H54 (cell line): Measurements from ENCODE around the gene ASAP2.

Source experiments
- DNase-seq: peaks from one replicate; pipeline ENCODE4 v3.0.0; 2011; ENCODE audit warnings: low spot score, mixed read lengths; ENCODE audit not compliant: insufficient read length
- FAIRE-seq: peaks from 3 replicates; lab custom pipeline; 2011; peaks lifted over from hg19 to GRCh38; lab: Jason Lieb, UNC
- POLR2A ChIP-seq: IDR thresholded peaks from 2 replicates; pipeline ENCODE4 v1.6.1; 2011; ENCODE audit warnings: low read depth, mild to moderate bottlenecking, low read length

The ASAP2 gene

DNA sequence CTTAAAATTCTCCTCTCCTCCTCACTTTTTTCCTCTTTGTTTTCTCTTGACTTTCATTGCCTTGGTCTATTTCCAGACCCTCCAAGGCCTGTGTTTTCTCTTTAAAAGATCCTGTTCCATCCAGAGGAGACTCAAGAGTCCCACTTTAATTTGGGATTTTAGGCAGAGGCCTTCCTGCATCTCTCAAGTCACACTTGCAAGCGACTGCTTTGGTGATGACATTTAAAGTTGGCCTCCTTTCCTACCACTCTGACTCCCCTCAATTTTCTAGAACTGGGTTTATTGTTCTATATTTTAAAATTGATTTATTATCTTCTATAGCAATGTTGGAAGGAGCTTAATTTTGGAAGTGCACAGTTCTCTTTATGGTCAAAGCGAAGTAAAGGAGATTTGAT, 16.3 kb downstream of the ASAP2 start:
- TF ChIP-seq POLR2A = no peak
- DNase-seq (no peak), FAIRE-seq (no peak)

GRCh38 chr2:9225806-9226205, 19.2 kb downstream of the ASAP2 start:
- DNase-seq = no peak
- no peak for TF ChIP-seq POLR2A
- FAIRE-seq = no peak

DNA sequence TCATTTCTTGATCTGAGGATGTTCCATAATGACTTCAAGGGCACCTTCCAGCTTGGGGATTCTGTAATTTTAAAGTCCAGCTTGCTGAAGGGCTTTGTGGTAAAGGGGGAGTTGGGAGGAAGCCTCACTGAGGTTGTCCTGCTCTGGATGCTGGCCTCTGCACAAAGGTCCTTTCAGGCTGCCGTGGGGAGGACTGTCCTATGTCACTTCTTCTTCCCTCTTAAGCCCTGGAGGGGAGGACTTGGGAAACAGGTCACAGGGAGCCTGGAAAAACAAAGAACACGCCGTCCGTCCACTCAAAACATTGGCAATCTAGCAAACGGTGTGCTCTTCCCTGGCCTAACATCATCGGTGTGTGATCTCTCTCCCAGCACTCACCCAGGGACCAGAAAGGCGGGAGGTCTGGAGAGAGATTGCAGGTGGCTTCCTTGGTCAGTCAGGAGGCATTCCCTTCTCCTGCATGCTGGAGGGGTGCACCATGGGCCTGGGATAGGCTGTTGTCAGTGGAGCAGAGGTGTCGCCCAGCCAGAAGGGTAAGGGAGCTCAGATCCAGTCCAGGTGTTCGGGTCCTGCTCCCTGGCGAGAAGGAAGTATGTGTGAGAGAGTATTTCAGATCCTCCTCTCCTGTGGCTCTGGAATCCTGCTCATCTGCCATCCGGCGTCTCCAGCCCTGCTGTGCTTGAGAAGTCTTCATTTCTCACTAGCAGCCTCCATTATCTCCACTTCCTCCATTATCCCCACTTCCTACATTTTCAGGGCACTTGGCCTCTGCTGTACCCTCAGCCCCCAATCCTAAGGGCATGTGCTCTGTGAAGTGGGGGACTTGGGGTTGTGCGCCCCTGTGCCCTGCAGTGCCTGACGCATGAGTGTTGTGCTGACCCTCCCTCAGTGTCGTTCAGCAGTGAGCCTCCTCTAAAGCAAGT, 20.1 kb downstream of the ASAP2 start:
- no peak for FAIRE-seq

DNA sequence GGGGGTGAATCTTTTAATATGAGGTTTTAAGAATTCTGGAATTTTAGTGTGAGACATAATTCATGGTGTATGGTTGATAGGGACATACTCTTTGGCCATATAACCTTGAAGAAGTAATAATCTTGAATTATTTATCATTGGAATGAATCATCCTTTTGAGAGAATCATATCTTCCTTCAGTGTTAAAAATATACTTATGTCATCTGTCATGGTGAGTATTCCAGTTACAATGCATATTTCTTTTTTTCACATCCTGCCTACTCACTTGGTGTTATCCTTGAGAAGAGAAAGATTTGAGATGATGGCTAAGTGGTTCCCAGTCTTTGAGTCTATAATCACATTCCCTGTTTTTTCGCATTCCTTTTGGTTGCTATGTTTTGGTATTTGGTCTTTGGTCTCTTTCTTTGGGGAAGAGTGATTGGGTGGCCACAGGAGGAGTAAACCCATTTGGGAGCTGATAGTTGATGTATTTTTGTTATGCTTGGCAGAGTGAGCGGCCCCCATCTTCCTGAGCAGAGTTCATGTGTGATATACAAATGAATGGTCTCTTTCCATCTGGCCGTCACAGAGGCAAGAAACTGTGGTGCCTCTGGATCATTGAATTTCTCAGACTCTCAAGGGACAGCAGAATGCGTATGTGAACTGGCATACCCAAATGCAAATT, 21.6 kb downstream of the ASAP2 start:
- no peak for FAIRE-seq
- DNase-seq = no peak
- no peak for TF ChIP-seq POLR2A

More for the DNA sequence above, 20.1 kb downstream of the ASAP2 start:
- DNase-seq = no peak
- no peak for TF ChIP-seq POLR2A

- TF ChIP-seq POLR2A = no peak
- DNase-seq = no peak
- FAIRE-seq = no peak
These were observed 22.3 kb downstream of the ASAP2 start for GRCh38 chr2:9228781-9229469.

DNA sequence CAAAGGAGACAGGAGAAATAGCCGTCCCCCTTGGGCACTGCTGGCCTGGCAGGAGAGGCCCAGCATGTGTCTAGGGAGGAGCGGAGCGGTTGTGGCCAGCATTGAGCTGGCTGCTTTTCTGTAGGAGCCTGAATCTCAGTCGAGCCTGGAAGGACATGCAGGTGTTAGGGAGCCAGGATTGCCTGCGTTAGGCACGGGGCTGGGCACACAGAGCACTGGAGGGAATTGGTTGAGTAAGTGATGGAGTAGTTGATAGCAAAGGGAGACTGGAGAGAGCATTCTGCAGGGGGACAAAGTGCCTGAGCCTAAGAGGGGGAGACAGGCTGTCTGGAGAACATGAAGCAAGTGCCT, 22.8 kb downstream of the ASAP2 start:
- DNase-seq (no peak), FAIRE-seq (no peak)
- TF ChIP-seq POLR2A = no peak

- no peak for TF ChIP-seq POLR2A
- FAIRE-seq = no peak
- DNase-seq = no peak
These were observed 23.6 kb downstream of the ASAP2 start for GRCh38 chr2:9230051-9230802.

DNA sequence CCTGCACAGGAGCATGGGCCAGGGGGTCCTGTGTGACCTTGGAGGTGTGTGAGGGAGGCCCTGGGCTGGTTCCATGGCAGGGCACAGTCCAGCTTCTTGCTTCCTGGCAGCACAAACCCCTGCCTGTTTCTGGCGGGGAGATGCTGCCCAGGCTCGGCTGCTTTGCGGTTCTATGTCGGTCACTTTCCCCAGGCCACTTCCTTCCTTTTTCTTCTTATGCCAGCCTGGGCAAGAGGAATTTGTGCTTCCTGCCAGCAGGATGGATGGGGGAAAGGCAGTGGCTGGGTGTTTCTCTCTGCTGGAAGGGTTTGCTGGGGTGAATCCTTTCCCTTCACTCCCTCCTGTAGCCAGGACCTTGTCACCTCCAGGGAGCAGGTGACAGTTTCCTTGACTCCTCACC, 24.3 kb downstream of the ASAP2 start:
- no peak for TF ChIP-seq POLR2A
- FAIRE-seq = no peak
- no peak for DNase-seq

- no peak for TF ChIP-seq POLR2A
- FAIRE-seq = no peak
- DNase-seq = no peak
These were observed 24.9 kb downstream of the ASAP2 start for GRCh38 chr2:9231291-9232165.

GRCh38 chr2:9232166-9232479, 25.5 kb downstream of the ASAP2 start:
- no peak for DNase-seq
- FAIRE-seq = no peak
- no peak for TF ChIP-seq POLR2A

GRCh38 chr2:9232886-9233285, 26.3 kb downstream of the ASAP2 start:
- no peak for DNase-seq
- FAIRE-seq = no peak
- no peak for TF ChIP-seq POLR2A

GRCh38 chr2:9234680-9235146, 28.1 kb downstream of the ASAP2 start:
- DNase-seq (peak; percentile 65), FAIRE-seq (peak; percentile 71)
- no peak for TF ChIP-seq POLR2A
